ENCODE data around the gene FRG2. TPM values are rescaled to one million over a fixed set of nuclear protein-coding genes. Genes with fewer than 3 reads are reported as not detected.
"Not testable (repeated sequence)": the region's sequence is repeated elsewhere in the genome, so short reads cannot be mapped to it uniquely, and the experiment has no call there.

Gene FRG2
- total RNA-seq, result not detected
- under 1 TPM in 1 of 8 donors, not detected in 7; 0.19 TPM for polyA plus RNA-seq (ENCODE audit: insufficient read depth in 1 of 8, insufficient read length in 8 of 8, low replicate concordance in 1 of 8)
- long read RNA-seq, donor 1, result 0 reads
- long read RNA-seq, donor 2, result 0 reads
- long read RNA-seq, donor 3, result 0 reads
- long read RNA-seq, donor 4, result 0 reads
- long read RNA-seq, donor 5, result 0 reads
- long read RNA-seq, donor 6, result 0 reads
- long read RNA-seq, donor 7, result 0 reads
- long read RNA-seq, donor 8, result 0 reads
- long read RNA-seq, donor 9, result 0 reads
- long read RNA-seq, donor 10, result 0 reads
- long read RNA-seq, donor 11, result 0 reads

GRCh38 chr4:190027156-190027555 lies at the start of gene FRG2:
TSS of gene FRG2 (minus strand) at chr4:190027256. CDS start at chr4:190027204, 52 bp downstream.
- not testable (repeated sequence) for H3K36me3 ChIP-seq (ENCODE audit: control insufficient read depth, insufficient read depth, low read length); DNase-seq; H3K4me1 ChIP-seq (ENCODE audit: control insufficient read depth, insufficient read depth, low read length); H3K4me3 ChIP-seq (ENCODE audit: low read length); H3K27ac ChIP-seq (ENCODE audit: low read length); H3K9me3 ChIP-seq (replicated peaks; ENCODE audit: control insufficient read depth, low read depth, low read length)
- WGBS (ENCODE audit: insufficient coverage), result no CpG with 5 or more reads among the region's 10 CpGs
- peaks cover 12% of the 10 kb centered on the region for H3K27me3 ChIP-seq (ENCODE audit: control insufficient read depth, insufficient read depth, low read length)

DNA sequence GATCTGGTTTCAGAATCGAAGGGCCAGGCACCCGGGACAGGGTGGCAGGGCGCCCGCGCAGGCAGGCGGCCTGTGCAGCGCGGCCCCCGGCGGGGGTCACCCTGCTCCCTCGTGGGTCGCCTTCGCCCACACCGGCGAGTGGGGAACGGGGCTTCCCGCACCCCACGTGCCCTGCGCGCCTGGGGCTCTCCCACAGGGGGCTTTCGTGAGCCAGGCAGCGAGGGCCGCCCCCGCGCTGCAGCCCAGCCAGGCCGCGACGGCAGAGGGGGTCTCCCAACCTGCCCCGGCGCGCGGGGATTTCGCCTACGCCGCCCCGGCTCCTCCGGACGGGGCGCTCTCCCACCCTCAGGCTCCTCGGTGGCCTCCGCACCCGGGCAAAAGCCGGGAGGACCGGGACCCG lies 41.3 kb upstream of the FRG2 start:
- not testable (repeated sequence) for DNase-seq; H3K27ac ChIP-seq (ENCODE audit: low read length); H3K27me3 ChIP-seq (ENCODE audit: control insufficient read depth, insufficient read depth, low read length); H3K9me3 ChIP-seq (replicated peaks; ENCODE audit: control insufficient read depth, low read depth, low read length); H3K4me3 ChIP-seq (ENCODE audit: low read length); H3K4me1 ChIP-seq (ENCODE audit: control insufficient read depth, insufficient read depth, low read length); H3K36me3 ChIP-seq (ENCODE audit: control insufficient read depth, insufficient read depth, low read length)
- 74% methylated on average over 39 of the region's 45 CpGs for WGBS (ENCODE audit: insufficient coverage)

DNA sequence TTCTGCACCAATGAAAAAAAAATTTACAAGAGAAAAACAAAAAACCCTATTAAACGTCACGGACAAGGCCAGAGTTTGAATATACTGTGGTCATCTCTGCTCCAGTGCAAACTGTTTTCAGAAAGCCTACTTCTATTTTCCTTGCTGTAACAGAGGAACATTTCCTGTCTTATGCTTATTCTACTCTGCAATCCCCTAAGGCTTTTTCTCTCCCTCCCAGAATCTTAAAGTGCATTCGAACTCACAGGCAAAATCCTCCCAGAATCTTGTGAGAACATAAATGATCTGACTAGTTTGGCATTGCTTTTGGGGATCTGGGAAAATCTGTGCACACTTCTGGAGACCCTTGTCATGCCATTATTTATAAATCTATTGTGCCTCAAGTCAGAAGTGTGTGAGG lies 37.7 kb upstream of the FRG2 start:
- not testable (repeated sequence) for H3K4me3 ChIP-seq (ENCODE audit: low read length); H3K9me3 ChIP-seq (replicated peaks; ENCODE audit: control insufficient read depth, low read depth, low read length); H3K27me3 ChIP-seq (ENCODE audit: control insufficient read depth, insufficient read depth, low read length); H3K36me3 ChIP-seq (ENCODE audit: control insufficient read depth, insufficient read depth, low read length); H3K27ac ChIP-seq (ENCODE audit: low read length); H3K4me1 ChIP-seq (ENCODE audit: control insufficient read depth, insufficient read depth, low read length)
- peak; percentile 13 for DNase-seq
- no CpG with 5 or more reads among the region's 3 CpGs for WGBS (ENCODE audit: insufficient coverage)

GRCh38 chr4:190064342-190064741 lies 37.3 kb upstream of the FRG2 start, which contains the start of gene DBET:
TSS of gene DBET (plus strand) at chr4:190064502.
- DNase-seq; H3K27ac ChIP-seq (ENCODE audit: low read length); H3K9me3 ChIP-seq (replicated peaks; ENCODE audit: control insufficient read depth, low read depth, low read length); H3K27me3 ChIP-seq (ENCODE audit: control insufficient read depth, insufficient read depth, low read length); H3K4me1 ChIP-seq (ENCODE audit: control insufficient read depth, insufficient read depth, low read length); H3K36me3 ChIP-seq (ENCODE audit: control insufficient read depth, insufficient read depth, low read length); H3K4me3 ChIP-seq (ENCODE audit: low read length): not testable (repeated sequence)
- no CpG with 5 or more reads among the region's 2 CpGs for WGBS (ENCODE audit: insufficient coverage)

DNA sequence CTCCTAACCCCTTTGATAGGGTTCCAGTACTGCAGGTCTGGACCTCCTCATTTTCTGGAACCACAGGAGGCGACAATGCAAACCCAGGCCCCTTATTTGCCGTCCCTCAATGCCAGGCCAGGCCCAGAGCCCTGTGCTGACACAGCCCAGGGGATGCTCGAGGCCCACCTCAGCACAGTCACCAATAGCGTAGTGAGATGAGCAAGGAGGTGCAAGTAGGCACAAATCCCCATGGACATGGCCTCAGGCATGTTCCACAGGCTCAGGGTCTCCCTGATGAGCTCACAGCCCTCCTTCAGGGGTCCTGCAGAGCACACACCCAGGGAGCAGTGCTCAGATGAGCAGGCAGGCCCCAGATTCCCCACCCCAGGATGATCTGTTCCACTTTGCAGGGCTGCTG lies 31.9 kb upstream of the FRG2 start:
- not testable (repeated sequence) for H3K27me3 ChIP-seq (ENCODE audit: control insufficient read depth, insufficient read depth, low read length); DNase-seq; H3K36me3 ChIP-seq (ENCODE audit: control insufficient read depth, insufficient read depth, low read length); H3K4me1 ChIP-seq (ENCODE audit: control insufficient read depth, insufficient read depth, low read length); H3K9me3 ChIP-seq (replicated peaks; ENCODE audit: control insufficient read depth, low read depth, low read length); H3K27ac ChIP-seq (ENCODE audit: low read length); H3K4me3 ChIP-seq (ENCODE audit: low read length)
- WGBS (ENCODE audit: insufficient coverage), result 43% methylated on average over 3 of the region's 4 CpGs

- not testable (repeated sequence) for H3K4me1 ChIP-seq (ENCODE audit: control insufficient read depth, insufficient read depth, low read length); H3K36me3 ChIP-seq (ENCODE audit: control insufficient read depth, insufficient read depth, low read length); H3K27me3 ChIP-seq (ENCODE audit: control insufficient read depth, insufficient read depth, low read length); DNase-seq; H3K4me3 ChIP-seq (ENCODE audit: low read length); H3K9me3 ChIP-seq (replicated peaks; ENCODE audit: control insufficient read depth, low read depth, low read length); H3K27ac ChIP-seq (ENCODE audit: low read length)
- no CpG with 5 or more reads among the region's 28 CpGs for WGBS (ENCODE audit: insufficient coverage)
Measured at GRCh38 chr4:190049378-190050239, 22.6 kb upstream of the FRG2 start.

DNA sequence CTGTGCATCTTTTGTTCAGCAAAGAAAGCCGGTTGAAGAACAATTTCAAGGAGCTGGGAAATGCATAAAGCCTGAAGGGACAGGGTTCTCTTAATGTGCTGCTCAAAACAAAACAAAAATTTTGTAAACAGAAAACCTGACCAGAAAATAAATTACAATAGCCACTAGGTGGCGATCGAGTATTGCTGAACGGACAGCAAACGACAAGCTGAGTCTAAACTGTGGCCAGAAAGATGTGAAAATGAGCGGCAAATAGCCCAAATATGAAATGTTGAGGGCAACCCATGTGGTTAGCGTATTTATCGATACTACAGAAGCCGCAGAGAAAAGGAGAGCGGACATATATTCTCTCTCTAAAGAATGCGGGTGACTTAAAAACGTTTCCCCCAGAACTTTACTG lies 20.6 kb upstream of the FRG2 start:
- not testable (repeated sequence) for H3K9me3 ChIP-seq (replicated peaks; ENCODE audit: control insufficient read depth, low read depth, low read length); H3K27ac ChIP-seq (ENCODE audit: low read length); H3K4me3 ChIP-seq (ENCODE audit: low read length); H3K4me1 ChIP-seq (ENCODE audit: control insufficient read depth, insufficient read depth, low read length); H3K27me3 ChIP-seq (ENCODE audit: control insufficient read depth, insufficient read depth, low read length); DNase-seq; H3K36me3 ChIP-seq (ENCODE audit: control insufficient read depth, insufficient read depth, low read length)
- WGBS (ENCODE audit: insufficient coverage), result no CpG with 5 or more reads among the region's 12 CpGs

DNA sequence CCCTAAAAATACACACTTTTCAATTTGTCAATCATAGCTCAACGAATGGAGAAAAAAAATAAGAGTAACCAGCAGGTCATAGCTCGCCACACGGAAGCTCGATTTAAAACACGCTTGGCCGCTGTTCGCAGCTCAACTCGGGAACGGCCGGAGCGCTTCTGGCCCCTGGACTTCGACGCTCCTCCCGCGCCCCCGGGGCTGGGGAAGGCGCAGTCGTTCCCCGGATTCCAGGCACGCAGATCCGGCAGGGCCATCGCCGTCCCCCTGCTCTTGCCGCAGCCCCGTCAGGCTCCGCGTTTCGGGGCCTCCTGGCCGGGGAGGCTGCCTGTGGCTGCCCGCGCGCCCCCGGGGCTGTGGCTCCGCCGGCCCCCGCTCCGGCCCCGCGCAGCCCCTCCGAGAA lies 13.8 kb upstream of the FRG2 start:
- H3K4me3 ChIP-seq (ENCODE audit: low read length); H3K27ac ChIP-seq (ENCODE audit: low read length); H3K36me3 ChIP-seq (ENCODE audit: control insufficient read depth, insufficient read depth, low read length); DNase-seq; H3K4me1 ChIP-seq (ENCODE audit: control insufficient read depth, insufficient read depth, low read length); H3K9me3 ChIP-seq (replicated peaks; ENCODE audit: control insufficient read depth, low read depth, low read length): not testable (repeated sequence)
- peaks cover 11% of the 10 kb centered on the region for H3K27me3 ChIP-seq (ENCODE audit: control insufficient read depth, insufficient read depth, low read length)
- 17% methylated on average over 12 of the region's 40 CpGs for WGBS (ENCODE audit: insufficient coverage)

DNA sequence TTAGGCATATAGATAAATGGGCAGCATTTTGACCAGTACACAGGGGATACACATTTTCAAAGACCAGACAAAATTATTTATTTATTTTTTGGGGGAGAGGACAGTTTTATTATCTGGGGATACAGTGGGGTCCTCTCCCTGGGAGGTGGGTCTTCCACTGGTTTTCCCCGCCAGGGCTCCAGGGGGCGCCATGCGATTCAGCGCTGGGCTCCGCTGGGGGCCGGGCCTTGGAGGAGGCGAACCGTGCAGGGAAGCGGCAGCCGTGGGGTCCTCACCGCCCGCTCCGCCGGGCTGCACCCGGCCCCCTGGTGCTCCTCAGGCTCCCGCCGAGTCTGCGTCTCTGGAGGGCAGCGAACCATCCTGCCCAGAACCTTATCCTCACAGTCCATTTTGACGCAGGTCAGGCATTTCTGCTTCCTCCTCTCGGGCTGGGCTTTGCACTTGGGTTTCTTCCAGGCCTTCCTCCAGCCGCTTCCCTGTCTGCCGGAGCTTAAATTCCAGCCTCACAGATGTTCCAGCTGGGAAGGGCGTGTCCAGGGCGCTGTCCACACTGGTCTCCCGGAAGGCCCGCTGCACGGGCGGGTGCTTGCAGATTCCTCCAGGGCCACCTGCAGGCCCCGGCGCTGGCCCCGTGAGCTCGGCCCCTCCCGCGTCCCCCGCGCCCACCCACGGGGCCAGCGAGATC lies 10.8 kb upstream of the FRG2 start:
- H3K27me3 ChIP-seq (ENCODE audit: control insufficient read depth, insufficient read depth, low read length), result peaks cover 15% of the 10 kb centered on the region
- not testable (repeated sequence) for DNase-seq; H3K4me1 ChIP-seq (ENCODE audit: control insufficient read depth, insufficient read depth, low read length); H3K36me3 ChIP-seq (ENCODE audit: control insufficient read depth, insufficient read depth, low read length); H3K4me3 ChIP-seq (ENCODE audit: low read length); H3K9me3 ChIP-seq (replicated peaks; ENCODE audit: control insufficient read depth, low read depth, low read length); H3K27ac ChIP-seq (ENCODE audit: low read length)
- no CpG with 5 or more reads among the region's 39 CpGs for WGBS (ENCODE audit: insufficient coverage)

DNA sequence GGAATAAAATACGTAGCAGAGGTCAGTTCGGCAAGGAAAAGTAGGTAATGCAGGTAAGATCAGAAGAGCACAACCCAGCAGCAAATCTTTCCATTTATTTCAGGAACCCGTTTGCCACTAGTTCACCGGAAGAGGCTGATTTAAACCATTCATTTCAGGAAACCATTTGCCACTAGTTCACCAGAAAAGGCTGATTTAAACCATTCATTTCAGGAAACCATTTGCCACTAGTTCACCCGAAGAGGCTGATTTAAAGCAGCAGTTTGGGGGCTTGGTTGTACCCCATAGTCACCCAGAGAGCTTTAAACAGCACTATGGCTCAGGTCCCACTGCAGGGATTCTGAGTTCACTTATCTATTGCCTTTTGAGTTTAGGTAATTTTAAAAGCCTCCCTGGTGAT lies 4.2 kb upstream of the FRG2 start:
- H3K27me3 ChIP-seq (ENCODE audit: control insufficient read depth, insufficient read depth, low read length); H3K4me3 ChIP-seq (ENCODE audit: low read length); DNase-seq; H3K27ac ChIP-seq (ENCODE audit: low read length); H3K4me1 ChIP-seq (ENCODE audit: control insufficient read depth, insufficient read depth, low read length); H3K9me3 ChIP-seq (replicated peaks; ENCODE audit: control insufficient read depth, low read depth, low read length); H3K36me3 ChIP-seq (ENCODE audit: control insufficient read depth, insufficient read depth, low read length): not testable (repeated sequence)
- WGBS (ENCODE audit: insufficient coverage), result no CpG with 5 or more reads among the region's 5 CpGs

Data from muscle of leg (tissue), 16 donors.